HCT116 (cell line): ENCODE results near the gene RNF212. TPM values are rescaled to one million over a fixed set of nuclear protein-coding genes. Genes with fewer than 3 reads are reported as not detected.

Source experiments
- ATAC-seq: fragments of 200-7000 bp; cut with Tn5 transposase; 2 replicates; pipeline ENCODE4 v1.9.1; 2020; ENCODE audit warnings: mild to moderate bottlenecking, moderate library complexity
- BruUV-seq: library from RNA; stranded (reverse); fragments of 400-500 nt; replicated peaks from 2 replicates; lab custom pipeline; 2021; lab: Mats Ljungman, UMichigan
- CTCF ChIA-PET: fragments of 300-600 bp; sonication (Branson Sonifier 250); formaldehyde crosslinking; loops from one replicate; lab custom pipeline; 2021; ENCODE audit warnings: antibody characterized with exemption; lab: Charles Lee
- POLR2A ChIA-PET: fragments of 300-600, 350-600 bp; sonication (Branson Sonifier 250); formaldehyde crosslinking; loops from one replicate; lab custom pipeline; 2021; ENCODE audit warnings: antibody characterized with exemption; lab: Charles Lee
- RAD21 ChIA-PET, 2 experiments: fragments of 300-600 bp; sonication (Branson Sonifier 250); formaldehyde crosslinking; loops; one replicate each; lab custom pipeline; 2023; ENCODE audit warnings: low total read pairs in 2 of 2; ENCODE audit not compliant: uncharacterized antibody in 2 of 2, unreplicated experiment in 2 of 2, low non-redundant PET in 1 of 2; lab: Charles Lee
- DNase-seq: peaks from one replicate; pipeline ENCODE4 v3.0.0-alpha.2; 2010; ENCODE audit warnings: low read depth, low spot score
- H2AFZ ChIP-seq: fragments of 200-600 bp; shearing (Covaris generic), sonication (generic); 2 replicates; pipeline ENCODE4 v1.6.1; 2017; ENCODE audit warnings: low read depth, mixed run types, mixed read lengths, antibody characterized with exemption, low read length; ENCODE audit not compliant: poor library complexity, severe bottlenecking
- H3K27ac ChIP-seq: 2 replicates; pipeline ENCODE4 v1.5.1; 2012; ENCODE audit warnings: low read depth, low read length
- H3K27me3 ChIP-seq: fragments of 200-600 bp; sonication (generic); 2 replicates; pipeline ENCODE4 v1.6.1; 2016; ENCODE audit warnings: mixed run types, low read length, mixed read lengths; ENCODE audit not compliant: insufficient read depth
- H3K36me3 ChIP-seq, 2 experiments: fragments of 200-500 bp in 1 of 2; fragments of 200-600 bp in 1 of 2; sonication (Bioruptor generic) in 1 of 2; sonication (generic) in 1 of 2; 2 replicates each; pipeline versions ENCODE4 v1.5.1 to v1.6.1; 2014 to 2016; ENCODE audit warnings: low read length in 2 of 2, inconsistent platforms in 1 of 2, mixed read lengths in 1 of 2, mixed run types in 1 of 2; ENCODE audit not compliant: insufficient read depth in 2 of 2, control insufficient read depth in 1 of 2
- H3K4me1 ChIP-seq, 2 experiments: fragments of 200-600 bp in 1 of 2; sonication (generic) in 1 of 2; 2 replicates each; pipeline versions ENCODE4 v1.5.1 to v1.6.1; 2012 to 2017; ENCODE audit warnings: low read length in 2 of 2, inconsistent platforms in 1 of 2, mild to moderate bottlenecking in 1 of 2, mixed read lengths in 1 of 2, mixed run types in 1 of 2, moderate library complexity in 1 of 2; ENCODE audit not compliant: insufficient read depth in 2 of 2, control insufficient read depth in 1 of 2
- H3K4me2 ChIP-seq: fragments of 200-600 bp; sonication (generic); 2 replicates; pipeline ENCODE4 v1.6.1; 2017; ENCODE audit warnings: mixed run types, low read length, mixed read lengths
- H3K4me3 ChIP-seq, 2 experiments: fragments of 200-600 bp in 1 of 2; sonication (generic) in 1 of 2; replicated peaks in 1 of 2; 2 replicates each; pipeline ENCODE4 v1.5.1; 2011 to 2016; ENCODE audit warnings: low read length in 2 of 2, control low read depth in 1 of 2, low read depth in 1 of 2, mild to moderate bottlenecking in 1 of 2, mixed read lengths in 1 of 2, mixed run types in 1 of 2
- H3K79me2 ChIP-seq: fragments of 200-600 bp; sonication (generic); 2 replicates; pipeline ENCODE4 v1.6.1; 2017; ENCODE audit warnings: mild to moderate bottlenecking, mixed run types, low read length, moderate library complexity, mixed read lengths; ENCODE audit not compliant: insufficient read depth
- H3K9ac ChIP-seq: fragments of 200-600 bp; sonication (generic); 2 replicates; pipeline ENCODE4 v1.6.1; 2016; ENCODE audit warnings: low read length, mixed read lengths
- H3K9me2 ChIP-seq: fragments of 200-600 bp; sonication (generic), shearing (Covaris generic); 2 replicates; pipeline ENCODE4 v1.6.1; 2017; ENCODE audit warnings: mixed run types, mild to moderate bottlenecking, moderate library complexity; ENCODE audit not compliant: insufficient read depth
- H3K9me3 ChIP-seq, 2 experiments: fragments of 200-500 bp in 1 of 2; fragments of 200-600 bp in 1 of 2; sonication (Bioruptor generic) in 1 of 2; sonication (generic) in 1 of 2; 2 replicates each; pipeline ENCODE4 v1.6.1; 2014 to 2017; ENCODE audit warnings: low read length in 2 of 2, mixed read lengths in 2 of 2, inconsistent platforms in 1 of 2, low read depth in 1 of 2, mild to moderate bottlenecking in 1 of 2, mixed run types in 1 of 2, moderate library complexity in 1 of 2; ENCODE audit not compliant: control insufficient read depth in 1 of 2, insufficient read depth in 1 of 2
- H4K20me1 ChIP-seq: fragments of 200-600 bp; sonication (generic), shearing (Covaris generic); 2 replicates; pipeline ENCODE4 v1.6.1; 2017; ENCODE audit warnings: mixed run types, mild to moderate bottlenecking, moderate library complexity; ENCODE audit not compliant: insufficient read depth
- ATF3 ChIP-seq: IDR thresholded peaks from 2 replicates; pipeline ENCODE4 v1.6.1; 2012
- CBX3 ChIP-seq: IDR thresholded peaks from 2 replicates; pipeline ENCODE4 v1.6.1; 2012; ENCODE audit warnings: low read depth
- ELF1 ChIP-seq: IDR thresholded peaks from 2 replicates; pipeline ENCODE4 v1.6.1; 2012; ENCODE audit warnings: low read depth, borderline replicate concordance
- EZH2 ChIP-seq: fragments of 200-600 bp; sonication (generic); IDR thresholded peaks from 2 replicates; pipeline ENCODE4 v1.6.1; 2017; ENCODE audit warnings: antibody characterized with exemption, mixed run types
- FOSL1 ChIP-seq: IDR thresholded peaks from 2 replicates; pipeline ENCODE4 v1.6.1; 2012; ENCODE audit warnings: low read depth
- MAX ChIP-seq: IDR thresholded peaks from 2 replicates; pipeline ENCODE4 v1.6.1; 2012
- SRF ChIP-seq: IDR thresholded peaks from 2 replicates; pipeline ENCODE4 v1.6.1; 2012; ENCODE audit warnings: low read depth
- ZBTB33 ChIP-seq: IDR thresholded peaks from 2 replicates; pipeline ENCODE4 v1.6.1; 2011; ENCODE audit warnings: mild to moderate bottlenecking, low read length, moderate library complexity; ENCODE audit not compliant: insufficient replicate concordance; ENCODE audit errors: extremely low read depth
- ZFX ChIP-seq: fragments of 450-650 bp; IDR thresholded peaks from 2 replicates; pipeline ENCODE4 v1.6.1; 2017
- ZNF274 ChIP-seq: fragments of 200-500 bp; sonication (Bioruptor generic); IDR thresholded peaks from 2 replicates; pipeline ENCODE4 v1.6.1; 2014; ENCODE audit warnings: mild to moderate bottlenecking, low read depth, low read length, inconsistent platforms
- intact Hi-C: fragments of 100-400 bp; cut with micrococcal nuclease; formaldehyde crosslinking; loops from 2 replicates; pipeline ENCODE4 v1.10.0; 2022
- total RNA-seq: library from RNA; stranded (reverse); gene quantifications from one replicate; pipeline ENCODE4 v1.2.1, GENCODE V29; 2021; ENCODE audit not compliant: unreplicated experiment

Gene RNF212
- total RNA-seq, 1 experiment from 2014 or later, result not detected

GRCh38 chr4:1038948-1039492 lies 74.3 kb downstream of the RNF212 start:
- no peaks in the 10 kb centered on the region for H4K20me1 ChIP-seq
- H3K9me2 ChIP-seq, result no peaks in the 10 kb centered on the region
- intact Hi-C loops, result no loop called here
- ATAC-seq (no peak), DNase-seq (no peak)
- no peaks in the 10 kb centered on the region for H3K9me3 ChIP-seq
- H3K27me3 ChIP-seq, result no peaks in the 10 kb centered on the region
- no TSS peak for BruUV-seq
- no peak for TF ChIP-seq ZNF274
- TF ChIP-seq ATF3, result no peak
- no peak for TF ChIP-seq ELF1
- no peak for TF ChIP-seq FOSL1
- TF ChIP-seq MAX, result no peak
- TF ChIP-seq EZH2, result no peak
- no peak for TF ChIP-seq ZFX
- no peak for TF ChIP-seq SRF
- no peak for TF ChIP-seq CBX3
- no peak for TF ChIP-seq ZBTB33
- CTCF ChIA-PET, result no interaction called here
- H2AFZ ChIP-seq, result no peak overlapping the region
- no peak overlapping the region for H3K4me3 ChIP-seq
- peak overlapping the region; percentile 40 for H3K9ac ChIP-seq
- H3K27ac ChIP-seq, result peak overlapping the region; percentile 65; the same call in 1 of the 2 replicates
- RAD21 ChIA-PET, result no interaction called here
- H3K4me2 ChIP-seq, result peak overlapping the region; percentile 59
- peaks cover 41 to 58% of the 10 kb centered on the region in 2 experiments for H3K4me1 ChIP-seq
- H3K79me2 ChIP-seq, result no peaks in the 10 kb centered on the region
- H3K36me3 ChIP-seq, result no peaks in the 10 kb centered on the region
- POLR2A ChIA-PET, result no interaction called here
